Coronary artery (tissue), 2 donors: ENCODE data around the gene NAPB.

ENCODE experiments used
- DNase-seq: peaks from one replicate; pipeline ENCODE4 v3.0.0-alpha.2; 2017; ENCODE audit warnings: low spot score
- H3K27ac ChIP-seq, 2 donors: fragments of 200-600 bp; sonication (generic); one replicate each; pipeline ENCODE4 v1.5.1; 2016 to 2019
- H3K4me3 ChIP-seq: fragments of 200-600 bp; sonication (generic); 2 replicates; pipeline ENCODE4 v1.5.1; 2016; ENCODE audit warnings: mild to moderate bottlenecking, moderate library complexity
- CTCF ChIP-seq: fragments of 200-600 bp; sonication (generic); IDR thresholded peaks from one replicate; pipeline ENCODE4 v1.5.1; 2019; ENCODE audit warnings: antibody characterized with exemption

NAPB gene

GRCh38 chr20:23448167-23448566, 26.9 kb upstream of the NAPB start:
- H3K27ac ChIP-seq = no peak overlapping the region
- DNase-seq = no peak
- no peak for TF ChIP-seq CTCF

GRCh38 chr20:23446505-23446904, 25.2 kb upstream of the NAPB start:
- no peak for TF ChIP-seq CTCF
- Histone ChIP-seq H3K4me3 (no peak overlapping the region), H3K27ac (no peak overlapping the region)
- no peak for DNase-seq

More at GRCh38 chr20:23448167-23448566, 26.9 kb upstream of the NAPB start:
- no peak overlapping the region for H3K4me3 ChIP-seq

- no peak for TF ChIP-seq CTCF
- Histone ChIP-seq H3K27ac (no peak overlapping the region), H3K4me3 (no peak overlapping the region)
- DNase-seq = no peak
Measured at GRCh38 chr20:23445596-23446217, 24.4 kb upstream of the NAPB start.

GRCh38 chr20:23444859-23445258, 23.6 kb upstream of the NAPB start:
- no peak overlapping the region for H3K27ac ChIP-seq
- no peak overlapping the region for H3K4me3 ChIP-seq
- DNase-seq = no peak
- no peak for TF ChIP-seq CTCF

- no peak overlapping the region for H3K4me3 ChIP-seq
- TF ChIP-seq CTCF = no peak
- no peak for DNase-seq
- no peak overlapping the region for H3K27ac ChIP-seq
Measured at GRCh38 chr20:23442436-23442835, 21.1 kb upstream of the NAPB start.

GRCh38 chr20:23441850-23442313, 20.6 kb upstream of the NAPB start:
- Histone ChIP-seq H3K27ac (no peak overlapping the region), H3K4me3 (no peak overlapping the region)
- peak; percentile 72 for TF ChIP-seq CTCF
- no peak for DNase-seq

GRCh38 chr20:23440004-23440403, 18.7 kb upstream of the NAPB start:
- no peak for TF ChIP-seq CTCF
- no peak overlapping the region for H3K27ac ChIP-seq
- no peak for DNase-seq
- H3K4me3 ChIP-seq = no peak overlapping the region
